IMR-90 (cell line): Measurements from ENCODE around the gene PITPNM3.

Experiments used
- BHLHE40 ChIP-seq: fragments of 150-350 bp; IDR thresholded peaks from 2 replicates; pipeline ENCODE4 v1.6.1; 2016; ENCODE audit warnings: mild to moderate bottlenecking, low read depth, low read length
- CEBPB ChIP-seq: IDR thresholded peaks from 2 replicates; pipeline ENCODE4 v1.6.1; 2012; ENCODE audit warnings: low read depth, low read length, improper control_type of control experiment
- CHD1 ChIP-seq: IDR thresholded peaks from 2 replicates; pipeline ENCODE4 v1.6.1; 2012; ENCODE audit warnings: low read depth, low read length, improper control_type of control experiment
- CTCF ChIP-seq: conservative IDR thresholded peaks from 2 replicates; pipeline ENCODE4 v1.5.1; 2012; ENCODE audit warnings: mild to moderate bottlenecking, low read depth, low read length, improper control_type of control experiment
- ELK1 ChIP-seq: fragments of 150-350 bp; IDR thresholded peaks from 2 replicates; pipeline ENCODE4 v1.6.1; 2016; ENCODE audit warnings: low read depth, mild to moderate bottlenecking, low read length, moderate library complexity, borderline replicate concordance
- FOS ChIP-seq: fragments of 150-350 bp; IDR thresholded peaks from 2 replicates; pipeline ENCODE4 v1.6.1; 2016; ENCODE audit warnings: low read depth, low read length
- MAFK ChIP-seq: IDR thresholded peaks from 2 replicates; pipeline ENCODE4 v1.6.1; 2012; ENCODE audit warnings: low read depth, low read length, improper control_type of control experiment
- MAZ ChIP-seq: IDR thresholded peaks from 2 replicates; pipeline ENCODE4 v1.6.1; 2012; ENCODE audit warnings: low read depth, mild to moderate bottlenecking, low read length, improper control_type of control experiment, moderate library complexity, borderline replicate concordance
- MXI1 ChIP-seq: IDR thresholded peaks from 2 replicates; pipeline ENCODE4 v1.6.1; 2012; ENCODE audit warnings: low read depth, mild to moderate bottlenecking, low read length, moderate library complexity, borderline replicate concordance
- POLR2A ChIP-seq: IDR thresholded peaks from 2 replicates; pipeline ENCODE4 v1.6.1; 2012; ENCODE audit warnings: mild to moderate bottlenecking, low read depth, low read length
- RAD21 ChIP-seq: IDR thresholded peaks from 2 replicates; pipeline ENCODE4 v1.6.1; 2012; ENCODE audit warnings: low read length, improper control_type of control experiment
- RFX5 ChIP-seq: IDR thresholded peaks from 2 replicates; pipeline ENCODE4 v1.8.0; 2012; ENCODE audit warnings: low read depth, mild to moderate bottlenecking, low read length, moderate library complexity
- SMC3 ChIP-seq: fragments of 150-350 bp; IDR thresholded peaks from 2 replicates; pipeline ENCODE4 v1.6.1; 2016; ENCODE audit warnings: low read depth, mild to moderate bottlenecking, antibody characterized with exemption, low read length, moderate library complexity
- USF2 ChIP-seq: fragments of 150-350 bp; IDR thresholded peaks from 2 replicates; pipeline ENCODE4 v1.6.1; 2017; ENCODE audit warnings: mild to moderate bottlenecking, antibody characterized with exemption, low read length, low read depth

DNA sequence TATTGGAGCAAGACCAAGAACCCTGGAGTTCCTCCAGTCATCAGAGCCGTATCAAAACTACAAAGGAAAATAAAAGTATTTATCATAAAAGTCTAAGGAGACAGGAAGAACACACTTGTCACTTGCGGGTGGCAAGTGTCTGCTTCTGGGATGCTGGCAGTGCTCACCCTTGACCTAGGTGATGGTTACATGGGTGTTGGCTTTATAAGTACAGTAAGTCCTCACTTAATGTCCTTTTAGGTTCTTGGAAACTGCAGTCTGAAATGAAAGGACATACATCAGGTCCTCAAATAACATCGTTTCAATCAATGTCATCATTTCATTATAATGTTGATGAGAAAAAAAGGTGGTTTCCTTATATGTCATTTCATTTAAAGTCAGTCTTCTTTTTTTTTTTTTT lies 118.4 kb downstream of the PITPNM3 start:
- TF ChIP-seq CTCF (no peak), MXI1 (no peak), BHLHE40 (no peak), POLR2A (no peak), CEBPB (no peak), MAFK (no peak), RAD21 (no peak), MAZ (no peak), FOS (no peak), USF2 (no peak), RFX5 (no peak), CHD1 (no peak), ELK1 (no peak), SMC3 (no peak)
